Measurements from ENCODE around the gene VWF.

GRCh38 chr12:5953835-5954586 is 170.5 kb downstream of the VWF start:
- TF ChIP-seq, protein P1, sequence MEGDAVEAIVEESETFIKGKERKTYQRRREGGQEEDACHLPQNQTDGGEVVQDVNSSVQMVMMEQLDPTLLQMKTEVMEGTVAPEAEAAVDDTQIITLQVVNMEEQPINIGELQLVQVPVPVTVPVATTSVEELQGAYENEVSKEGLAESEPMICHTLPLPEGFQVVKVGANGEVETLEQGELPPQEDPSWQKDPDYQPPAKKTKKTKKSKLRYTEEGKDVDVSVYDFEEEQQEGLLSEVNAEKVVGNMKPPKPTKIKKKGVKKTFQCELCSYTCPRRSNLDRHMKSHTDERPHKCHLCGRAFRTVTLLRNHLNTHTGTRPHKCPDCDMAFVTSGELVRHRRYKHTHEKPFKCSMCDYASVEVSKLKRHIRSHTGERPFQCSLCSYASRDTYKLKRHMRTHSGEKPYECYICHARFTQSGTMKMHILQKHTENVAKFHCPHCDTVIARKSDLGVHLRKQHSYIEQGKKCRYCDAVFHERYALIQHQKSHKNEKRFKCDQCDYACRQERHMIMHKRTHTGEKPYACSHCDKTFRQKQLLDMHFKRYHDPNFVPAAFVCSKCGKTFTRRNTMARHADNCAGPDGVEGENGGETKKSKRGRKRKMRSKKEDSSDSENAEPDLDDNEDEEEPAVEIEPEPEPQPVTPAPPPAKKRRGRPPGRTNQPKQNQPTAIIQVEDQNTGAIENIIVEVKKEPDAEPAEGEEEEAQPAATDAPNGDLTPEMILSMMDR (IDR thresholded peaks at IDR 0.05; ENCODE audit: low read depth, low read length) = no peak
- TF ChIP-seq EZH2phosphoT487 (IDR thresholded peaks at IDR 0.05; ENCODE audit: low read depth) = no peak
